Right lobe of liver (tissue), 6 donors: ENCODE measurements around the gene TGFBI. TPM values are rescaled to one million over a fixed set of nuclear protein-coding genes. Genes with fewer than 3 reads are reported as not detected.

Experiments used
- ATAC-seq, 4 donors: fragments of 200-7000 bp; cut with Tn5 transposase; one replicate each; pipeline ENCODE4 v1.9.1; 2020; ENCODE audit warnings: mild to moderate bottlenecking in 4 of 4, moderate library complexity in 4 of 4
- DNase-seq, 3 donors: peaks; one replicate each; pipeline ENCODE4 v3.0.0-alpha.2; 2020
- H3K27ac ChIP-seq, 3 donors: fragments of 200-600 bp; one replicate each; pipeline ENCODE4 v1.8.0; 2022
- H3K27me3 ChIP-seq, 2 donors: fragments of 200-600 bp; one replicate each; pipeline ENCODE4 v1.8.0; 2022
- H3K36me3 ChIP-seq, 4 donors: fragments of 200-600 bp; sonication (generic) in 1 of 4; one replicate each; pipeline versions ENCODE4 v1.5.1 to v1.8.0; 2017 to 2022; ENCODE audit warnings: control low read depth in 1 of 4
- H3K4me1 ChIP-seq, 4 donors: fragments of 200-600 bp; sonication (generic) in 1 of 4; one replicate each; pipeline versions ENCODE4 v1.5.1 to v1.8.0; 2017 to 2022; ENCODE audit warnings: control low read depth in 1 of 4
- H3K4me3 ChIP-seq, 3 donors: fragments of 200-600 bp; one replicate each; pipeline ENCODE4 v1.8.0; 2022
- H3K9me3 ChIP-seq, 4 donors: fragments of 200-600 bp; sonication (generic) in 1 of 4; one replicate each; pipeline versions ENCODE4 v1.5.1 to v1.8.0; 2017 to 2022; ENCODE audit warnings: control low read depth in 1 of 4
- CTCF ChIP-seq, 4 donors: fragments of 200-600 bp in 3 of 4; fragments of 450-650 bp in 1 of 4; IDR thresholded peaks; one replicate each; pipeline versions ENCODE4 v1.5.1 to v1.8.0; 2016 to 2022; ENCODE audit warnings: antibody characterized with exemption in 4 of 4, mild to moderate bottlenecking in 2 of 4
- POLR2A ChIP-seq: fragments of 450-650 bp; IDR thresholded peaks from one replicate; pipeline ENCODE4 v1.6.1; 2017; ENCODE audit warnings: antibody characterized with exemption, mild to moderate bottlenecking
- WGBS: methylation state at CpG from one replicate; pipeline ENCODE4 v1.1.6; 2018; ENCODE audit warnings: low coverage, low lambda C conversion rate; ENCODE audit not compliant: insufficient coverage; ENCODE audit errors: missing lambda C conversion rate; 5-methylcytosine and 5-hydroxymethylcytosine counted together
- intact Hi-C, 2 donors: fragments of 100-400 bp; cut with DNase I; formaldehyde crosslinking; loops; one replicate each; pipeline versions ENCODE4 v1.11.2 to v1.14.1; 2022
- total RNA-seq, 6 experiments: library from RNA; depleted of rRNA in 2 of 6; stranded (reverse); fragments of >200 nt in 2 of 6; fragmentation: NEBNext Ultra II Directional in 3 of 6; extraction: Animal tissue kit (Norgen Biotek cat#: 25700) in 3 of 6; gene quantifications; one replicate each; pipeline versions ENCODE4 v1.1.0 to v1.2.4, GENCODE V29; 2016 to 2023
- donor health status: DM: no; HTN: yes; CAD: no.
- donor health status: DM: no; HTN: no; CAD: no.
- donor health status: DM: no; HTN: no; CAD: no.
- donor health status: DM: no; HTN: yes; CAD: no.
- donor health status: DM: no; HTN: yes; CAD: no.

Gene TGFBI
- total RNA-seq, 6 experiments from 2014 or later = 30.7 to 143 (median 87.2) TPM

DNA sequence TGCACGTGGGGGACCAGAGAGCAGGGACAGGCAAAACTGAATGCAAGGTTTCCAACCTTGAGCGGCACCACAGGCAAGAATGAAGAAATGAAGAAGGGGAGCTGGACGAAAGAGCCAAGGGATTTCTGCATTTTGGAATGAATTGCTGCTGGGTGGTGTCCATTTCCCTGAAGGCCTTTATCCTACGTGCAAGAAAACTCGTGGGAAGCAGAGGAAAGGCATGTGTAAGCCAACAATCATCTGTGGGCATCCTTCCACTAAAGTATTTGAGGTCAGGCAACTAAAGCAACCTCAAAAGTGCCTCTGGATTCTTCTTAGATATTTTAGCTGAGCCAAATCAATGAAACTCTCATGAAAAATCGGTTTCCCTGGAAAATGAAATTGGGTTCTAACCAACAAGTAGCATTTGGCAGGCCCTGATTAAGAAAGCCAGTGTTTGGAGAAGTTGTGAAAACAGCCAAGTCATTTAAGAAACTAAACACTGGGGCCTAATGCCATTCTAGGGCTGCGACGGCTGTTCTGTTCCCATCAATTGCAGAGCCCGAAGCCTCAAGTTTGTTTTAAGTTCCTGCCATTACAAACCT is 4.7 kb upstream of the TGFBI start:
- DNase-seq (peak in 1 of 3 donors; percentile 19), ATAC-seq (no peak)
- Histone ChIP-seq H3K4me1 (peaks cover 0 to 24% (median 10%) of the 10 kb centered on the region in 4 donors), H3K4me3 (no peak overlapping the region), H3K27ac (no peak overlapping the region), H3K36me3 (no peaks in the 10 kb centered on the region), H3K27me3 (no peaks in the 10 kb centered on the region), H3K9me3 (no peaks in the 10 kb centered on the region)
- WGBS = 83% methylated on average over 4 of the region's 9 CpGs
- no peak for TF ChIP-seq POLR2A
- TF ChIP-seq CTCF (IDR thresholded peaks at IDR 0.05) = no peak
- intact Hi-C loops = no loop called here

DNA sequence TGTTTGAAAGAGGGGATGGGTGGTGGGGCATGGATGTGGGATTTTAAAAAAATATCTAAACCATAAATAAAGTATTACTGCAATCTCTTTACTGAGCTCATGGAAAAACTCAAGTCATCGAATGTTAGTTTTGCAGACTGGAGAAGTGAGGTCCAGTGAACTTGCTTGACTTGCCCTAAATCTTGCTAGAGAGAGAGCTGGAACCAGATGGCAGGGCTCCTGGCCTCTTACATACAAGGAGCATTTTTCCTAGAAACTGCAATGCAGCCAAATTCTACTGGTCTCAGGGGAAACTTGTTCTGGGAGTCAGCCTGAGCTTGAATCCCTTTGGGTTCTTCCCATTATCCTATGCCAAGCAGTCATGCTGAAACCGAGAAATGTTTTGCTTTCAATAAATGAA is 2.9 kb upstream of the TGFBI start:
- ATAC-seq (no peak), DNase-seq (peak in 1 of 3 donors; percentile 21)
- H3K27me3 ChIP-seq = no peaks in the 10 kb centered on the region
- H3K4me3 ChIP-seq = no peak overlapping the region
- no peaks in the 10 kb centered on the region for H3K36me3 ChIP-seq
- WGBS = 72% methylated on average over 2 of the region's 2 CpGs
- no peaks in the 10 kb centered on the region for H3K9me3 ChIP-seq
- H3K27ac ChIP-seq = no peak overlapping the region
- TF ChIP-seq CTCF (IDR thresholded peaks at IDR 0.05) = no peak
- H3K4me1 ChIP-seq = peaks cover 0 to 11% (median 3%) of the 10 kb centered on the region in 4 donors
- intact Hi-C loops = no loop called here

DNA sequence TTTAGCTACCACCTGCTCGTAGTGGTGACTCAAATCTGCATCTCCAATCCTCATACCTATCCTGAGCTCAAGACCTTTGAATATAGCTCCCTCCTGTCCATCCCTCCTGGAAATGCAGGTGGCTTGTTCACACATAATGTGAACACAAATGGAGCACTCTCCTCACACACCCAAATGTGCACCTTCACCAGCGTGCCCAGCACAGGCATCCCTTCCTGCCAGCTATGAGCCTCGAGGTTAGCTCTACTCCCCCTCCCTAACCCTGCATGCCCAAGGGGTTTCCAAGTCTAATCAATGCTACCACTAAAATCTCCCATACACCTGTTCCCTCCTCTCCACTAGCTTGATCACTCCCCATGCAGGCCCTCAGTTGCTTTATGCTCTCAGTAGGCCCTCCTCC is 2.2 kb upstream of the TGFBI start:
- 95% methylated on average over 3 of the region's 3 CpGs for WGBS
- H3K4me3 ChIP-seq = no peak overlapping the region
- H3K27ac ChIP-seq = no peak overlapping the region
- ATAC-seq (no peak), DNase-seq (peak in 1 of 3 donors; percentile 23)
- H3K27me3 ChIP-seq = no peaks in the 10 kb centered on the region
- H3K36me3 ChIP-seq = no peaks in the 10 kb centered on the region
- intact Hi-C loops = no loop called here
- TF ChIP-seq POLR2A = no peak
- TF ChIP-seq CTCF (IDR thresholded peaks at IDR 0.05) = no peak
- peaks cover 0 to 7% (median 0%) of the 10 kb centered on the region in 4 donors for H3K4me1 ChIP-seq
- no peaks in the 10 kb centered on the region for H3K9me3 ChIP-seq

GRCh38 chr5:136027311-136027710 is 1.5 kb upstream of the TGFBI start:
- Histone ChIP-seq H3K4me1 (peaks cover 0 to 7% (median 0%) of the 10 kb centered on the region in 4 donors), H3K4me3 (no peak overlapping the region), H3K27me3 (no peaks in the 10 kb centered on the region), H3K27ac (no peak overlapping the region), H3K36me3 (no peaks in the 10 kb centered on the region), H3K9me3 (no peaks in the 10 kb centered on the region)
- WGBS = 88% methylated on average over 1 of the region's 4 CpGs
- ATAC-seq (no peak), DNase-seq (peak in 1 of 3 donors; percentile 32)
- intact Hi-C loops = no loop called here
- TF ChIP-seq POLR2A (no peak), CTCF (IDR thresholded peaks at IDR 0.05) (no peak)
